GM23338 (cell line): ENCODE measurements around the gene SLC5A6. TPM values are rescaled to one million over a fixed set of nuclear protein-coding genes. Genes with fewer than 3 reads are reported as not detected.

Experiments used
- ATAC-seq: fragments of 200-7000 bp; cut with Tn5 transposase; 3 replicates; pipeline ENCODE4 v1.9.1; 2020
- DNase-seq: peaks from one replicate; pipeline ENCODE4 v3.0.0-alpha.2; 2015; ENCODE audit warnings: low spot score
- H2AFZ ChIP-seq: fragments of 200-600 bp; sonication (generic); 2 replicates; pipeline ENCODE4 v1.8.0; 2016; ENCODE audit warnings: antibody characterized with exemption, mild to moderate bottlenecking, moderate library complexity
- H3F3A ChIP-seq: fragments of 200-600 bp; sonication (generic); replicated peaks from 2 replicates; pipeline ENCODE4 v1.8.0; 2017; ENCODE audit warnings: antibody characterized with exemption, mixed run types, low read depth
- H3K27ac ChIP-seq: fragments of 200-600 bp; sonication (generic); 2 replicates; pipeline ENCODE4 v1.6.1; 2016; ENCODE audit warnings: low read depth
- H3K27me3 ChIP-seq: fragments of 200-600 bp; sonication (generic); 2 replicates; pipeline ENCODE4 v1.8.0; 2016; ENCODE audit warnings: mild to moderate bottlenecking, mixed run types, moderate library complexity; ENCODE audit not compliant: insufficient read depth
- H3K36me3 ChIP-seq: fragments of 200-600 bp; sonication (generic); 2 replicates; pipeline ENCODE4 v1.8.0; 2016; ENCODE audit warnings: mild to moderate bottlenecking; ENCODE audit not compliant: insufficient read depth
- H3K4me1 ChIP-seq: fragments of 200-600 bp; sonication (generic); 2 replicates; pipeline ENCODE4 v1.8.0; 2016; ENCODE audit warnings: mild to moderate bottlenecking, moderate library complexity; ENCODE audit not compliant: insufficient read depth
- H3K4me2 ChIP-seq: fragments of 200-600 bp; sonication (generic); 2 replicates; pipeline ENCODE4 v1.7.1; 2017; ENCODE audit warnings: mixed run types
- H3K4me3 ChIP-seq: fragments of 200-600 bp; sonication (generic); 2 replicates; pipeline ENCODE4 v1.6.1; 2016; ENCODE audit warnings: mixed run types
- H3K79me2 ChIP-seq: fragments of 200-600 bp; sonication (generic); replicated peaks from 2 replicates; pipeline ENCODE4 v1.8.0; 2017; ENCODE audit warnings: mild to moderate bottlenecking; ENCODE audit not compliant: insufficient read depth
- H3K9me2 ChIP-seq: fragments of 200-600 bp; sonication (generic); 2 replicates; pipeline ENCODE4 v1.8.0; 2017; ENCODE audit not compliant: insufficient read depth
- H4K20me1 ChIP-seq: fragments of 200-600 bp; sonication (generic); replicated peaks from 2 replicates; pipeline ENCODE4 v1.8.0; 2017; ENCODE audit warnings: mild to moderate bottlenecking; ENCODE audit not compliant: insufficient read depth
- H3K27ac Mint-ChIP-seq: 2 replicates; pipeline ENCODE4 v1.8.0; 2020; ENCODE audit warnings: inconsistent platforms, mild to moderate bottlenecking, moderate library complexity, mixed read lengths
- H3K27me3 Mint-ChIP-seq: 3 replicates; pipeline ENCODE4 v1.8.0; 2022; ENCODE audit warnings: low read depth, mild to moderate bottlenecking, moderate library complexity, mixed read lengths, inconsistent platforms; ENCODE audit not compliant: insufficient read depth, poor library complexity
- H3K36me3 Mint-ChIP-seq: 3 replicates; pipeline ENCODE4 v1.8.0; 2021; ENCODE audit warnings: low read depth, mild to moderate bottlenecking, inconsistent platforms, moderate library complexity, mixed read lengths
- H3K4me1 Mint-ChIP-seq: 3 replicates; pipeline ENCODE4 v1.8.0; 2020; ENCODE audit warnings: mild to moderate bottlenecking, inconsistent platforms, mixed read lengths
- H3K4me3 Mint-ChIP-seq: 3 replicates; pipeline ENCODE4 v1.8.0; 2021; ENCODE audit warnings: moderate library complexity, mild to moderate bottlenecking, inconsistent platforms, mixed read lengths
- H3K9me3 Mint-ChIP-seq: 3 replicates; pipeline ENCODE4 v1.8.0; 2020; ENCODE audit warnings: moderate library complexity, mild to moderate bottlenecking, inconsistent platforms, mixed read lengths
- JUNB ChIP-seq: IDR thresholded peaks from one replicate; pipeline ENCODE4 v1.6.1; 2016; ENCODE audit warnings: antibody characterized with exemption; ENCODE audit not compliant: unreplicated experiment
- POLR2AphosphoS5 ChIP-seq: IDR thresholded peaks from 2 replicates; pipeline ENCODE4 v1.6.1; 2016; ENCODE audit warnings: antibody characterized with exemption, low read depth
- REST ChIP-seq: IDR thresholded peaks from one replicate; pipeline ENCODE4 v1.6.1; 2018; ENCODE audit warnings: antibody characterized with exemption; ENCODE audit not compliant: unreplicated experiment
- ZNF462 ChIP-seq: fragments of 250-450 bp; sonication (Bioruptor Pico); IDR thresholded peaks from 2 replicates; pipeline ENCODE4 v1.5.0; 2020; ENCODE audit warnings: mild to moderate bottlenecking, moderate library complexity
- polyA plus RNA-seq: library from polyadenylated mRNA; unstranded; fragments of >200 nt; fragmentation: Nextera tagmentation; extraction: Ambion mirVana; gene quantifications from 2 replicates; pipeline ENCODE4 v1.2.1, GENCODE V29; 2016
- total RNA-seq: library from RNA; depleted of rRNA; stranded (reverse); fragments of >200 nt; shearing (Covaris generic); gene quantifications from 2 replicates; pipeline ENCODE4 v1.2.3, GENCODE V29; 2014

The SLC5A6 gene
- total and polyA plus RNA-seq, 2 experiments from 2014 or later, result 44.3 to 153 TPM

GRCh38 chr2:27251766-27252165 is 39.7 kb upstream of the SLC5A6 start (continued):
- TF ChIP-seq ZNF462 (CRISPR knock-in tag), result no peak
- TF ChIP-seq POLR2AphosphoS5, result no peak

GRCh38 chr2:27250652-27251379 is 38.7 kb upstream of the SLC5A6 start:
- no peak overlapping the region for H3K27ac Mint-ChIP-seq
- no peak for TF ChIP-seq POLR2AphosphoS5
- no peak for TF ChIP-seq ZNF462 (CRISPR knock-in tag)
- TF ChIP-seq REST, result no peak
- no peak for TF ChIP-seq JUNB

More at GRCh38 chr2:27250652-27251379, 38.7 kb upstream of the SLC5A6 start:
- H3K4me1 ChIP-seq, result peaks cover 10% of the 10 kb centered on the region
- H3F3A ChIP-seq, result peaks cover 12% of the 10 kb centered on the region
- H3K4me3 ChIP-seq, result peak overlapping the region; percentile 55
- DNase-seq, result no peak
- H3K4me3 Mint-ChIP-seq, result peak overlapping the region; percentile 62
- no peak overlapping the region for H3K27ac ChIP-seq
- no peaks in the 10 kb centered on the region for H3K9me2 ChIP-seq
- ATAC-seq, result peak; percentile 20
- peak overlapping the region; percentile 84 for H3K4me2 ChIP-seq
- no peaks in the 10 kb centered on the region; the same call in 2 of the 3 replicates for H3K36me3 Mint-ChIP-seq
- peak overlapping the region; percentile 99 for H2AFZ ChIP-seq
- peaks cover 23% of the 10 kb centered on the region for H3K27me3 Mint-ChIP-seq
- peaks cover 14% of the 10 kb centered on the region for H3K27me3 ChIP-seq
- H3K36me3 ChIP-seq, result no peaks in the 10 kb centered on the region
- no peaks in the 10 kb centered on the region for H3K9me3 Mint-ChIP-seq
- peaks cover 18% of the 10 kb centered on the region for H3K4me1 Mint-ChIP-seq
- H4K20me1 ChIP-seq, result no peaks in the 10 kb centered on the region
- H3K79me2 ChIP-seq, result no peaks in the 10 kb centered on the region
